IPS-NIHi11 (cell line): ENCODE results near the gene SLC4A11.
"Not testable (repeated sequence)": the region's sequence is repeated elsewhere in the genome, so short reads cannot be mapped to it uniquely, and the experiment has no call there.

ENCODE experiments used
- DNase-seq: peaks from one replicate; pipeline ENCODE4 v3.0.0; 2012; ENCODE audit warnings: mixed read lengths, low spot score

SLC4A11 gene

GRCh38 chr20:3227936-3228749 lies 10.8 kb downstream of the SLC4A11 start:
- DNase-seq, result peak; percentile 73

GRCh38 chr20:3227506-3227905 lies 11.5 kb downstream of the SLC4A11 start:
- DNase-seq, result peak; percentile 39

DNA sequence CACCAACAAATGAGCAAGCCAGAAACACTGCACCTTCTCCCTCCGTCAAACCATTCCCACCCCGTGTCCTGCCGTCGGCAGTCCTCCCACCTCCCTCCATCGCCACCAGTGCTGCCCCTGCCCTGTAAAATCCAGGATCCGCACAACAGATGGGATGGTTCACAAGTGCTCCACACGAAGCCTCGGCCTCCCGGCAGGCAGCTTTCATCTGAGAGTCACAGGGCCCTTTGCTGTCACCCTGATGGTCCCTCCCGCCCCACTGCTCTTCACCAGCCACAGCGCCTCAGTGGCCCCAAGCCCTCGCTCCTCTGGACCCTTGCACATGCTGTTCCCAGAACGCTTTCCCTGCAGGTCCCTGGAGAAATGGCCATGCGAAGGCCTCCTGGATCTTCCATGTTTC lies 12.1 kb downstream of the SLC4A11 start:
- no peak for DNase-seq

- DNase-seq, result no peak
Observed at GRCh38 chr20:3226093-3226492, 12.9 kb downstream of the SLC4A11 start.

- DNase-seq, result no peak
Observed at GRCh38 chr20:3224681-3225421, 14.1 kb downstream of the SLC4A11 start.

DNA sequence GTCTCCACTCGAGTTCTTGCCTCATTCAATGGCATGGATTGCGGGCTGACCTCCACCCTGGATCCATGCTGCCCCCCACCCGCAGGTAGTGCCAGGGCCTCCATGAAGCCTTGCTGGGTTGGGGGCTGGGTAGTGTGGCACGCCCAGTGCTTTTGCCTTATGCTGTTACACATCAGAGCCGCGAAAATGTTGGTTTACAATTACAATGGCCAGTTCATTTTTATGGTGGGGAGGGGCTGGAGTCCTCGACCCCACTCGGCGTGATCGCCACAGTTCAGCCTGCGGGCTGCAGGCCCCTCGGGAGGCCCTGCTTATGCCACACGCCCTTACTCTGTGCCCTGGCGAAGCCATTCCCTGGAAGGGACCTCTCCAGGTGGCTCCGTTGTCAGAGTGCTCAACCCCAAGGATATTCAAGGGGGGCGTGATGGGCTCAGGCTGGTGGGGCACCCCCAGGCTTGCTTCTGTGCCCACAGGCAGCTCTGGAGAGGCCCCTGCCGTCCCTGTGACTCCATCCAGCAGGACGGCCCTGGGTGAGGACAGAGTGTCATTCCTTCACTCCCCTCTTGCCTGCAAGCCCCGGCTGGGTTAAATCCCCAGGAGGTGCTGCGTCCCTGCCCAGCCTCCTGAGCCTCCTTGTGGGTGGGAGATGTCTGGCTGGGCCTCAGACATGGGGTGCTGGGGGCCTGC lies 14.9 kb downstream of the SLC4A11 start:
- DNase-seq, result no peak

- DNase-seq, result no peak
Observed at GRCh38 chr20:3223651-3223993, 15.4 kb downstream of the SLC4A11 start.

- no peak for DNase-seq
Observed at GRCh38 chr20:3222635-3223600, 16.1 kb downstream of the SLC4A11 start.

GRCh38 chr20:3221398-3222226 lies 17.4 kb downstream of the SLC4A11 start:
- DNase-seq, result no peak

- peak; percentile 96 for DNase-seq
Observed at GRCh38 chr20:3218307-3218988, 20.5 kb downstream of the SLC4A11 start.

GRCh38 chr20:3215359-3215917 lies 23.6 kb downstream of the SLC4A11 start:
- not testable (repeated sequence) for DNase-seq

DNA sequence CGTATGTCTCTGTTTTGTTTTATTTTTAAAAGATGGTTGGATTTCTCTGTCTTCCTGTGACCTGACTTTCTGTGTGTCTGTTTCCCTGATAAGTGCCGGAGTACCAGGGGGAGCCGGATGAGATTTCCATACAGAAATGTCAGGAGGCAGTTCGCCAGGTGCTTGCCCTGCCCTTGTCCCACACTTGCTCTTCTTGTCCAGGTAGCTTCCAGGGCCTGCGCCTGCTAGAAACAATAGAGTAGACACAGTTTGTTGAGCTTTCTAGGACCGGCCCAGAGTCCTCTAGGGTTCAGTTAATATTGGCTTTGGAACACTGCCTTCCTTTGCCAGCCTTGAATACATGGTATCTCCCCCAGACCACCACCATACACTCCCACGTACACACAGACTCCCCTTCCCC lies 25.8 kb downstream of the SLC4A11 start:
- no peak for DNase-seq

- no peak for DNase-seq
Observed at GRCh38 chr20:3210346-3210745, 28.6 kb downstream of the SLC4A11 start.

DNA sequence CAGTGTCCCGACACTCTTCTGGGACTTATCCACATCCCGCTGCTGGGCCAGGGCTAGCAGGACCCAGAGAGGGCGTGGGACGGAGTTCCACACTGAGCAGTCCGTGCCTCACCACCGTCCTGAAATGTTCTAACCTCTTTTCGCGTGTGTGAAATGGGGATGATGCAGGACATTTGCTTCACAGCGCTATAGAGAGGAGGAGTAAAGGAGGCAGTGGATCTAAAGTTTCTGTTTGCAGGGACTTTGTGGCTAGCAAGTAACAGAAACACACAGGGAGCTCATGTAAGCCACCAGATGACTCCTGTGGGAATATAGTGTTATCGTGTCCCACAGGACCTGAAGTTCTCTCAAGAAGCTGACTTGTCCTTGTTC lies 29.1 kb downstream of the SLC4A11 start:
- no peak for DNase-seq

DNA sequence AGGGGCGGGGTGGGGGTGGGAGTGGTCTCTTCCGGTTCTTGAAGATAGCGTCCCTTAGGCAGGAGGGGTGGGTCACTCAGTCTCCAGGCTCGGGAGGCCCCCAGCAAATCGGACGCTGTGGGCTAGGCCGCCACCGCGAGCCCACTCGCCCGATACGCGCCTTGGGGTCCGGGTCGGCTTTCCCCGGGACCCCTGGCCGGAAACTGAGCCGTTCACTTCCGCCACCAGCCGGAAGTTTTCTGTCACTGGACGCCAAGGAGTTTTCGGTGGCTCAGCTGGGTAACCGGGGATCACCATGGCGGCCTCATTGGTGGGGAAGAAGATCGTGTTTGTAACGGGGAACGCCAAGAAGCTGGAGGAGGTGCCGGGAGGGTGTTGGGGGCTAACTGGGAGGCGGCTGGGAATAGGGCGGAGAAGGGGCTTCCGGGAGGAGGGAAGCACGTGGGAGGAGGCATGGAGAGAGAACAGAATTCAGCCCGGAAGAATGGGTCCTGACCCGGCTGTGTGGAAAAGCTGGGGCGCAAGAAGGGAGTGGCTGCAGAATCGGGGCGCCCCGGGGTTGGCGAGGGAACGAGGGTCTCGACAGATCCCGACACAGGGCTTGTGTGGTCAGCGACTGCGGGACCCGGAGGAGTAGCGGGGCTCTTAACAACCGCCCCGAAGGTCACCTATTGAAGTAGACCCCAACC lies 29.6 kb downstream of the SLC4A11 start, which contains the start of gene ITPA:
ITPA (plus strand) TSS at position 242 of the 689 bp plus-strand sequence; CDS start at position 296, 54 bp downstream.
- DNase-seq, result peak; percentile 73

DNA sequence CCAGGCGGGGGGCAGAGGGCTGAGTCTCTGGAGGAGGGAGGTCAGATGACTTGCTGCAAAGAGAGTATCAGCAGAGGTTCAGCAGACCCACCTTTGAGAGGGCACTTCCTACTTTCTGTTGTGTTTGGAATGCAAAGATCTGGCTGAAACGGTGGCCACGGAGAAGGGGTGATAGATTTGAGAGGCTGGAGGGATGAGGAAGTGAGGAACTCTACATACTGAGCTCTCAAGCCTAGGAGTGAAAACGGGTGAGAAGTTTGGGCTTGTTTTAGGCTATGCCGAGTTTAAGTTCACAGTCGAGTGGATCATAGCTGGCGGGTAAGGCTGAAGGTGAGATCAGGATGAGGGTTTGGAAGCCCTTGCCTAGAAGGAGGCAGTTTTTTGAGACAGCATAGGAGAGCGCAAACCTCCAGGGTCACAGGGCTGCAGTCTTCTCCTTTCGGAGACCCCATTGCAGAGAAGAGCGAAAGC lies 30.2 kb downstream of the SLC4A11 start:
- DNase-seq, result no peak

GRCh38 chr20:3204124-3204794 lies 34.7 kb downstream of the SLC4A11 start, which contains the start of gene DDRGK1:
TSS of gene DDRGK1 (minus strand) at chr20:3204682. CDS start at chr20:3204627, 55 bp downstream.
- DNase-seq, result peak; percentile 94
